ENCODE results near the gene MORN5. TPM values are rescaled to one million over a fixed set of nuclear protein-coding genes. Genes with fewer than 3 reads are reported as not detected.

The MORN5 gene
- total and polyA plus RNA-seq, 2 donors (not counting 1 experiment from before 2014, with no cell fraction given): not detected

GRCh38 chr9:122221183-122221811 is 61.6 kb downstream of the MORN5 start:
- H3K4me3 Mint-ChIP-seq: no peak overlapping the region
- ChIA-PET POLR2A (no interaction called here), CTCF (no interaction called here)
- H3K9ac ChIP-seq (ENCODE audit: low read length): no peak overlapping the region
- H3K4me1 ChIP-seq (ENCODE audit: control insufficient read depth in 2 of 2, insufficient read depth in 2 of 2, low read length in 2 of 2): peaks cover 33 to 38% of the 10 kb centered on the region in 2 donors
- peak overlapping the region; percentile 35 for H3K4me2 ChIP-seq (replicated peaks; ENCODE audit: low read depth, low read length, poor library complexity, severe bottlenecking)
- intact Hi-C loops (cut with micrococcal nuclease): no loop called here
- 15% methylated on average over 25 of the region's 27 CpGs for WGBS (ENCODE audit: insufficient coverage)
- peaks cover 32% of the 10 kb centered on the region for H3K4me1 Mint-ChIP-seq
- H3K4me3 ChIP-seq (ENCODE audit: control extremely low read depth in 1 of 5, extremely low read depth in 1 of 5, insufficient read depth in 1 of 5, low read depth in 2 of 5, low read length in 4 of 5): no peak overlapping the region
- peaks cover 0 to 29% (median 0%) of the 10 kb centered on the region in 3 donors for H3K9me3 ChIP-seq (ENCODE audit: control extremely low read depth in 1 of 3, control insufficient read depth in 2 of 3, insufficient read depth in 1 of 3, low read length in 2 of 3)
- no peak overlapping the region for H3K27ac Mint-ChIP-seq
- H3K9me3 Mint-ChIP-seq (ENCODE audit: insufficient read depth): no peaks in the 10 kb centered on the region
- H3K27me3 ChIP-seq (replicated peaks in 1 of 4; ENCODE audit: control extremely low read depth in 1 of 4, control insufficient read depth in 3 of 4, insufficient read depth in 4 of 4, low read length in 3 of 4): peaks cover 0 to 80% (median 46%) of the 10 kb centered on the region in 4 experiments
- H3K27me3 Mint-ChIP-seq: peaks cover 82% of the 10 kb centered on the region
- no peak for TF ChIP-seq CTCF (IDR thresholded peaks at IDR 0.05)
- TF ChIP-seq EZH2 (IDR thresholded peaks at IDR 0.05; ENCODE audit: borderline replicate concordance, insufficient read depth, low read depth, low read length, poor library complexity, severe bottlenecking): no peak
- DNase-seq: no peak
- no peak for ATAC-seq (ENCODE audit: low read depth)
- no peaks in the 10 kb centered on the region for H4K20me1 ChIP-seq (ENCODE audit: control insufficient read depth, insufficient read depth, low read length, poor library complexity, severe bottlenecking)
- no peaks in the 10 kb centered on the region for H3K79me2 ChIP-seq (ENCODE audit: control insufficient read depth, insufficient read depth, low read length)
- H3K27ac ChIP-seq (ENCODE audit: low read length in 2 of 2): no peak overlapping the region
- no peaks in the 10 kb centered on the region for H3K36me3 ChIP-seq (replicated peaks in 1 of 2; ENCODE audit: control extremely low read depth in 1 of 2, control insufficient read depth in 1 of 2, extremely low read depth in 1 of 2, insufficient read depth in 2 of 2, low read length in 1 of 2)
- H2AFZ ChIP-seq (ENCODE audit: insufficient read depth, low read depth, low read length, poor library complexity, severe bottlenecking): no peak overlapping the region

- no peak overlapping the region for H3K4me3 ChIP-seq (ENCODE audit: control extremely low read depth in 1 of 5, extremely low read depth in 1 of 5, insufficient read depth in 1 of 5, low read depth in 2 of 5, low read length in 4 of 5)
- 35% methylated on average over 2 of the region's 5 CpGs for WGBS (ENCODE audit: insufficient coverage)
- ChIA-PET CTCF (no interaction called here), POLR2A (no interaction called here)
- peaks cover 33 to 35% of the 10 kb centered on the region in 2 donors for H3K4me1 ChIP-seq (ENCODE audit: control insufficient read depth in 2 of 2, insufficient read depth in 2 of 2, low read length in 2 of 2)
- no peak overlapping the region for H3K4me2 ChIP-seq (replicated peaks; ENCODE audit: low read depth, low read length, poor library complexity, severe bottlenecking)
- H4K20me1 ChIP-seq (ENCODE audit: control insufficient read depth, insufficient read depth, low read length, poor library complexity, severe bottlenecking): no peaks in the 10 kb centered on the region
- Mint-ChIP-seq H3K4me3 (no peak overlapping the region), H3K9me3 (ENCODE audit: insufficient read depth) (no peaks in the 10 kb centered on the region), H3K27ac (no peak overlapping the region), H3K4me1 (peaks cover 34% of the 10 kb centered on the region), H3K27me3 (peaks cover 84% of the 10 kb centered on the region)
- peaks cover 0 to 30% (median 0%) of the 10 kb centered on the region in 3 donors for H3K9me3 ChIP-seq (ENCODE audit: control extremely low read depth in 1 of 3, control insufficient read depth in 2 of 3, insufficient read depth in 1 of 3, low read length in 2 of 3)
- TF ChIP-seq EZH2 (IDR thresholded peaks at IDR 0.05; ENCODE audit: borderline replicate concordance, insufficient read depth, low read depth, low read length, poor library complexity, severe bottlenecking) (no peak), CTCF (IDR thresholded peaks at IDR 0.05) (no peak)
- no peak overlapping the region for H2AFZ ChIP-seq (ENCODE audit: insufficient read depth, low read depth, low read length, poor library complexity, severe bottlenecking)
- H3K27me3 ChIP-seq (replicated peaks in 1 of 4; ENCODE audit: control extremely low read depth in 1 of 4, control insufficient read depth in 3 of 4, insufficient read depth in 4 of 4, low read length in 3 of 4): peaks cover 0 to 70% (median 39%) of the 10 kb centered on the region in 4 experiments
- no peak overlapping the region for H3K9ac ChIP-seq (ENCODE audit: low read length)
- H3K27ac ChIP-seq (ENCODE audit: low read length in 2 of 2): no peak overlapping the region
- intact Hi-C loops (cut with micrococcal nuclease): no loop called here
- ATAC-seq (ENCODE audit: low read depth) (no peak), DNase-seq (no peak)
- H3K79me2 ChIP-seq (ENCODE audit: control insufficient read depth, insufficient read depth, low read length): no peaks in the 10 kb centered on the region
- H3K36me3 ChIP-seq (replicated peaks in 1 of 2; ENCODE audit: control extremely low read depth in 1 of 2, control insufficient read depth in 1 of 2, extremely low read depth in 1 of 2, insufficient read depth in 2 of 2, low read length in 1 of 2): no peaks in the 10 kb centered on the region
These were observed 63.1 kb downstream of the MORN5 start for GRCh38 chr9:122222791-122223190.
